GM13977 (cell line): ENCODE results near the gene DAO.

Experiments used
- DNase-seq: peaks from one replicate; pipeline ENCODE4 v3.0.0; 2012; ENCODE audit warnings: low spot score
- CTCF ChIP-seq: IDR thresholded peaks from 2 replicates; pipeline ENCODE4 v1.5.1; 2012; ENCODE audit warnings: mild to moderate bottlenecking, control low read depth; ENCODE audit not compliant: insufficient read depth; ENCODE audit errors: extremely low read depth, missing control alignments
- in situ Hi-C: fragments of 300-500 bp; cut with MboI; formaldehyde crosslinking; loops from one replicate; pipeline ENCODE4 v1.12.0; 2022; ENCODE audit warnings: low sequenced_read_pairs, low pct_unique_long_range_greater_than_20kb, mixed read lengths, inconsistent platforms; ENCODE audit not compliant: unreplicated experiment

DAO gene

GRCh38 chr12:108875280-108875679 is 4.6 kb upstream of the DAO start:
- in situ Hi-C loops, result no loop called here
- TF ChIP-seq CTCF, result no peak
- no peak for DNase-seq

GRCh38 chr12:108875682-108876361 is 4.1 kb upstream of the DAO start:
- in situ Hi-C loops, result no loop called here
- TF ChIP-seq CTCF, result no peak
- no peak for DNase-seq

- DNase-seq, result no peak
- TF ChIP-seq CTCF, result no peak
- in situ Hi-C loops, result no loop called here
These were observed 3.3 kb upstream of the DAO start for GRCh38 chr12:108876550-108876949.

GRCh38 chr12:108881953-108882352 is 2.1 kb downstream of the DAO start:
- no peak for TF ChIP-seq CTCF
- DNase-seq, result no peak
- in situ Hi-C loops, result no loop called here

- peak; percentile 74 for DNase-seq
- in situ Hi-C loops, result no loop called here
- TF ChIP-seq CTCF, result peak; percentile 71
These were observed 4.5 kb downstream of the DAO start for GRCh38 chr12:108884116-108885012.

- in situ Hi-C loops, result no loop called here
- TF ChIP-seq CTCF, result no peak
- no peak for DNase-seq
These were observed 7.2 kb downstream of the DAO start for GRCh38 chr12:108886873-108887629.
